ENCODE results near the gene MAP3K8.

DNA sequence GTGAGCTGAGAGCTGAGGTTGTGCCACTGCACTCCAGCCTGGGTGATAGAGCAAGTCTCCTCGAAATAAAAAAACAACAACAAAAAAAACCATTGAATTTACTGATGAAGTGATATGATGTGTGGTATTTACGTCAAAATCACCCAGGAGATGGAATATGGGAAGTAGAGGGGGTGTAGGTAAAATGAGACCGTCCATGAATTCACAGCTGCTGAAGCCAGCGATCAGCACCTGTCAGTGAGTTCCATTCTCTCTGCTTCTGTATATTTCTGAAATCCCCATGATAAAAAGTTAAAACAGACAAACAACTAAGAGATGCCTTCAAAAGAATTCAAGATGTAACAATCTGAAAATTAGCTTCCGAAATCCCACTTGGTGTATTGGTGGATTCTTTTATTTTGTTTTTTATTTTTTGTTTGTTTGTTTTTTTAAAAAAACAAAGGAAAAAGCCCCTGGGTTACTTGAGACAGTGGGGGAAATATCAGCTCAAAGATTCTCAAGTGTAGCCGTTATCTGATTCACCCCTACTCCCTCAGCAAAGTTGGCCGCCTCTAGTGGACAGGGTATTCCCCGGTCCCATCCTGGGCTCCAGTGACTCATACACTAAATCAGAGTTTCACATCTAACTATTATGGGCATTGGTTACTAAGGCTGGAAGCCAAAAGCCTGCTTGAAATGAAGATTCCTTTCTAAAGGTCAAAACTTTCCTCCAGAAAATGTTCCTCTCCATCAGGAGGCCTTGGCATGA is 76.4 kb downstream of the MAP3K8 start:
- TF ChIP-seq, protein P1, sequence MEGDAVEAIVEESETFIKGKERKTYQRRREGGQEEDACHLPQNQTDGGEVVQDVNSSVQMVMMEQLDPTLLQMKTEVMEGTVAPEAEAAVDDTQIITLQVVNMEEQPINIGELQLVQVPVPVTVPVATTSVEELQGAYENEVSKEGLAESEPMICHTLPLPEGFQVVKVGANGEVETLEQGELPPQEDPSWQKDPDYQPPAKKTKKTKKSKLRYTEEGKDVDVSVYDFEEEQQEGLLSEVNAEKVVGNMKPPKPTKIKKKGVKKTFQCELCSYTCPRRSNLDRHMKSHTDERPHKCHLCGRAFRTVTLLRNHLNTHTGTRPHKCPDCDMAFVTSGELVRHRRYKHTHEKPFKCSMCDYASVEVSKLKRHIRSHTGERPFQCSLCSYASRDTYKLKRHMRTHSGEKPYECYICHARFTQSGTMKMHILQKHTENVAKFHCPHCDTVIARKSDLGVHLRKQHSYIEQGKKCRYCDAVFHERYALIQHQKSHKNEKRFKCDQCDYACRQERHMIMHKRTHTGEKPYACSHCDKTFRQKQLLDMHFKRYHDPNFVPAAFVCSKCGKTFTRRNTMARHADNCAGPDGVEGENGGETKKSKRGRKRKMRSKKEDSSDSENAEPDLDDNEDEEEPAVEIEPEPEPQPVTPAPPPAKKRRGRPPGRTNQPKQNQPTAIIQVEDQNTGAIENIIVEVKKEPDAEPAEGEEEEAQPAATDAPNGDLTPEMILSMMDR (IDR thresholded peaks at IDR 0.05): no peak
- TF ChIP-seq POLR2A (IDR thresholded peaks at IDR 0.05): no peak
